ENCODE measurements around the gene MEGF6.
"Not testable (repeated sequence)": the region's sequence is repeated elsewhere in the genome, so short reads cannot be mapped to it uniquely, and the experiment has no call there.

Gene MEGF6

DNA sequence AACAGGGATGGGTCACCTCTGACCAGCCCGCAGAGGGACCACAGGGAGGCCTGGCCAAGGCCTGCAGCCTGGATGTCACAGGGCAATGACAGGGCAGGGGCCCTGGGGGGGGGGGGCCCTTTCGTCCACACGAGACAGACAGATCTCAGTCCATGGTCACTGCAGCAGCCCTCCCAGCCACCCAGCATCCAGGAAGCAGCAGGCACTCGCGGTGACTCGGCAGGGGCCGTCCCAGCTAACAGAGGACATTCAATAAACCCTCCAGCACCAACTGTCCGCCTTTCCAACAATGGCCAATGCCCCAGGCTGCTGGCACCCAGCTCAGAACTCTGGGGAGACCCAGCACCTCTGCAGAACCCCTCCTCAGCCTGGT lies 32.9 kb downstream of the MEGF6 start:
- DNase-seq (ENCODE audit: extremely low read depth, low read depth) = no peak
- TF ChIP-seq, protein P1, sequence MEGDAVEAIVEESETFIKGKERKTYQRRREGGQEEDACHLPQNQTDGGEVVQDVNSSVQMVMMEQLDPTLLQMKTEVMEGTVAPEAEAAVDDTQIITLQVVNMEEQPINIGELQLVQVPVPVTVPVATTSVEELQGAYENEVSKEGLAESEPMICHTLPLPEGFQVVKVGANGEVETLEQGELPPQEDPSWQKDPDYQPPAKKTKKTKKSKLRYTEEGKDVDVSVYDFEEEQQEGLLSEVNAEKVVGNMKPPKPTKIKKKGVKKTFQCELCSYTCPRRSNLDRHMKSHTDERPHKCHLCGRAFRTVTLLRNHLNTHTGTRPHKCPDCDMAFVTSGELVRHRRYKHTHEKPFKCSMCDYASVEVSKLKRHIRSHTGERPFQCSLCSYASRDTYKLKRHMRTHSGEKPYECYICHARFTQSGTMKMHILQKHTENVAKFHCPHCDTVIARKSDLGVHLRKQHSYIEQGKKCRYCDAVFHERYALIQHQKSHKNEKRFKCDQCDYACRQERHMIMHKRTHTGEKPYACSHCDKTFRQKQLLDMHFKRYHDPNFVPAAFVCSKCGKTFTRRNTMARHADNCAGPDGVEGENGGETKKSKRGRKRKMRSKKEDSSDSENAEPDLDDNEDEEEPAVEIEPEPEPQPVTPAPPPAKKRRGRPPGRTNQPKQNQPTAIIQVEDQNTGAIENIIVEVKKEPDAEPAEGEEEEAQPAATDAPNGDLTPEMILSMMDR (IDR thresholded peaks at IDR 0.05; ENCODE audit: low read depth, low read length) = no peak

DNA sequence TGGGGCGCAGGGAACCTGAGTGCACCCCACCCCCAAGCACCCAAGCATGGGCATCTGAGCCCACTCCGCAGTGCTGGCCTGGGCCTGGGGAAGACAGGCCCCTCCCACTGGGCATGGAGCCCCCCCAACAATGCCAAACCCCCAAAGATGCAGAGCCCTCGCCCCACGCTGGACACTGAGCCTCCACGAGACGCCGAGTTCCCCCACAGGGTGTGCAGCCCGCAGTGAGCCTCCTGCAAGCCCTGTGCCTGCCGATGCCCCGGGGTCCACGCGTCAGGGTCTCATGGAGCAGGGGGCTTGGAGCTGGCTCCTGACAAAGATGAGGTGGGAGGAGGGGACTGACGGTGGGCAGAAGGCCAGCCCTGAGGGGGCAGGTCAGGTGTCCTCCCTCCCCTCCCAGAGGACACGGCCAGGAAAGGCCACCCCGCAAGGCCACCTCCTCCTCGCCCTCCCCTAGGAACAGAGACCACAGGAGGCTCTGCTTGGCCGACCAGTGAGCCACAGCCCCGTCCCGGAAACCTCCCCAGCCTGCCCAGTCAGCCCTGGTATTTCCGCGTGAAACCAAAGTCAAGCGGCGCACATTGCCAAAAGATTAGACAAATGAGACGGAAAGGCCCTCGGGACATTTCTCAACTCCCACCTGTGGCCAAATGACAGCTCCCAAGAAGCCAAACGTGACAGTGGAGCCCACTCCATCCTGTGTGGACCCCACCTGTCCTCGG lies 33.4 kb downstream of the MEGF6 start:
- TF ChIP-seq, protein P1 (IDR thresholded peaks at IDR 0.05; ENCODE audit: low read depth, low read length) = no peak
- DNase-seq (ENCODE audit: extremely low read depth, low read depth) = no peak

DNA sequence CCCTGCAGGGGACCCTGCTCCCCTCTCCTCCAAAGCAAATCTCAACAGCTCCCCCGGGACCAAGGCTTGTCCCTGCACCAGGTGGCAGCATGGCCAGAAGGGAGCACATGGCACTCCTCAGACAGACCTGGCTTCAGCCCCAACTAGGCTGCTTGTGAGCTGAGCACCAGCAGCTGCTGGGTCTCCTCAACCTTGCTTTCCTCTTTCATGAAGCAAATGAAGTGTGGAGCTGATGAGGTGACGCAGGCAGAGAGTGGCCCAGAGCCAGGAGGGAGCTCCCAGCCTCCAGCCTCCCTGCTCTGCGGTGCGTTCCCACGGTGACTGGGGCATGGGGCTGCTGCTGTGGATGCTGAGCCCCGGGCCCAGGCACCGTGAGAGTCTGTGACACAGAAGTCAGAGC lies 34.0 kb downstream of the MEGF6 start:
- no peak for DNase-seq (ENCODE audit: extremely low read depth, low read depth)
- TF ChIP-seq, protein P1 (IDR thresholded peaks at IDR 0.05; ENCODE audit: low read depth, low read length) = no peak

DNA sequence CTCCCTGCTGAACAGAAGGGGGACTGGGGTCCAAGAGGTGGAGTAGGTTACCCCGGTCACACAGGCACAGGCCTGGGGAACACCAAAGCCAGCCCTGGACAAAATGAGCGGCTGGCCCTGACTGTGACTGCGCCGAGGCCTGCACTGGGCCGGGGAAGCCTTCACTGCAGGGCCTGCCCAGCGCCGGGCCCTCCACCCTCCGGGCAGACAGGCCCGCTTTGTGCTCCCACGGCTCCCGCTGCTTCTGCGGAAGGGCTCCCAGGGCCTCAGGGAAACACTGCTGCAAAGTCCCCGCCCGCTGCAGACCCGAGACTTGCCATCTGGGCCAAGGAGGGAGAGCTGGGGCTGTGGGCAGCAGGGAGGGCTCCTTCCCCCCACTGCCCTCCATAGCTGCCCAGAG lies 35.3 kb downstream of the MEGF6 start:
- TF ChIP-seq, protein P1 (IDR thresholded peaks at IDR 0.05; ENCODE audit: low read depth, low read length) = no peak
- no peak for DNase-seq (ENCODE audit: extremely low read depth, low read depth)

DNA sequence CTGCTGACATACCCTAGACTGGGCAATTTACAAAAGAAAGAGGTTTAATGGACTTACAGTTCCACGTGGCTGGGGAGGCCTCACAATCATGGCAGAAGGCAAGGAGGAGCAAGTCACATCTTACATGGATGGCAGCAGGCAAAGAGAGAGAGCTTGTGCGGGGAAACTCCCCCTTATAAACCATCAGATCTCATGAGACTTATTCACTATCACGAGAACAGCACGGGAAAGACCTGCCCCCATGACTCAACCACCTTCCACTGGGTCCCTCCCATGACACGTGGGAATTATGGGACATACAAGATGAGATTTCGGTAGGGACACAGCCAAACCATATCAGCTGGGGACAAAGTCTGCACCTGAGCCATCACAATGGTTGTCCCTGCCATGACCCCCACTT lies 35.8 kb downstream of the MEGF6 start:
- DNase-seq (ENCODE audit: extremely low read depth, low read depth) = not testable (repeated sequence)

DNA sequence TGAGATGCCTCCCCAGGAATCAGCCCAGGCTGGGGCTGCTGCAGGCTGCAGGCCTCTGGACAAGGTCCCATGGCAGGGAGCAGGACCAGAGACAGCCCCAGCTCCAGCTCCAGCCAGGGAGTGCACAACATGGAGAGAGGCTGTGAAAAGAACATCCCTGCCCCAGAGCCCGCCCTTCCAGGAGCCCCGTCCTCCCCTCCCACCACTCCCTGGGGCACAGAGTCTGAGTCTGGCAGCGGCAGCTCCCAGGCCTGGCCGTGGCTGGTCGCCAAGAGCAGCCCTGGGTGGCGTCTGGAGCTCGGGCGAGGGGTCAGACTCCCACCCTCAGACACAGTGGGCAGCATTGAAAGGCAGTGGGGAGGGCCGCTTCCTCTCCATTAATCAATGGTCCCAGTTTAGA lies 37.8 kb downstream of the MEGF6 start:
- no peak for DNase-seq (ENCODE audit: extremely low read depth, low read depth)
- TF ChIP-seq, protein P1 (IDR thresholded peaks at IDR 0.05; ENCODE audit: low read depth, low read length) = no peak

DNA sequence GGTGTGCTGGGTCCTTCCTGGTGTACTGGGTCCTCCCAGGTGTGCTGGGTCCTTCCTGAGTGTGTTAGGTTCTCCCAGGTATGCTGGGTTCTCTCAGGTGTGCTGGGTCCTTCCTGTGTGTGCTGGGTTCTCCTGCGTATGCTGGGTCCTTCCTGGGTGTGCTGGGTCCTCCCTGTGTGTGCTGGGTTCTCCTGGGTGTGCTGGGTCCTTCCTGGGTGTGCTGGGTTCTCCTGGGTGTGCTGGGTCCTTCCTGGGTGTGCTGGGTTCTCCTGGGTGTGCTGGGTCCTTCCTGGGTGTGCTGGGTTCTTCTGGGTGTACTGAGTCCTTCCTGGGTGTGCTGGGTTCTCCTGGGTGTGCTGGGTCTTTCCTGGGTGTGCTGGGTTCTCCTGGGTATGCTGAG lies 38.7 kb downstream of the MEGF6 start:
- not testable (repeated sequence) for DNase-seq (ENCODE audit: extremely low read depth, low read depth)

DNA sequence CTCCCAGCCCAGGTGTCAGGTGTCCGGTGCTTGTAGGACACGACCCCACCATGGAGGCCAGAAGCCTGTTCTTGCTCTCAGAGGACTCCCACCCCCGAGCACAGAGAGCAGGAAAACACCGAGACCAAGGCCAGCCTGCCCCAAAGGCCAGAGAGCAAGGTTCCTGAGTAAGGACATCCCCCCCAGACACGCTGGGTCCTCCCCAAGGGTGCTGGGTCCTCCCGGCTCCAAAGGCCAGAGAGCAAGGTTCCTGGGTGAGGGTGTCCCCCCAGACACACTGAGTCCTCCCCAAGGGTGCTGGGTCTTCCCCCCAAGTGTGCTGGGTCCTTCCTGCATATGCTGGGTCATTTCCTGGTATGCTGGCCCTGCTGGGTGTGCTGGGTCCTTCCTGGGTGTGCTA lies 40.0 kb downstream of the MEGF6 start:
- TF ChIP-seq, protein P1 (IDR thresholded peaks at IDR 0.05; ENCODE audit: low read depth, low read length) = no peak
- DNase-seq (ENCODE audit: extremely low read depth, low read depth) = no peak
